WTC11 (cell line): ENCODE results near the gene NR1H3. TPM values are rescaled to one million over a fixed set of nuclear protein-coding genes. Genes with fewer than 3 reads are reported as not detected.

Experiments
- ATAC-seq: fragments of 200-7000 bp; cut with Tn5 transposase; 2 replicates; pipeline ENCODE4 v1.10.0; 2021; ENCODE audit warnings: mild to moderate bottlenecking, moderate library complexity
- CTCF ChIA-PET: fragments of 300-600 bp; sonication (Branson Sonifier 250); formaldehyde crosslinking; loops from one replicate; lab custom pipeline; 2021; ENCODE audit warnings: antibody characterized with exemption; lab: Charles Lee
- POLR2A ChIA-PET: fragments of 350-600 bp; sonication (Branson Sonifier 250); formaldehyde crosslinking; loops from one replicate; lab custom pipeline; 2021; ENCODE audit warnings: antibody characterized with exemption; lab: Charles Lee
- DNase-seq: peaks from one replicate; pipeline ENCODE4 v3.0.0; 2021; ENCODE audit warnings: low spot score
- H3K27ac Mint-ChIP-seq: 2 replicates; pipeline ENCODE4 v1.8.0; 2021; ENCODE audit warnings: mixed read lengths
- H3K27me3 Mint-ChIP-seq: 2 replicates; pipeline ENCODE4 v1.8.0; 2021; ENCODE audit warnings: low read depth, mild to moderate bottlenecking, moderate library complexity, mixed read lengths
- H3K36me3 Mint-ChIP-seq: 2 replicates; pipeline ENCODE4 v1.8.0; 2021; ENCODE audit warnings: mixed read lengths
- H3K4me1 Mint-ChIP-seq: 2 replicates; pipeline ENCODE4 v1.8.0; 2022; ENCODE audit warnings: mixed read lengths
- H3K4me3 Mint-ChIP-seq: 2 replicates; pipeline ENCODE4 v1.8.0; 2021; ENCODE audit warnings: mild to moderate bottlenecking, moderate library complexity, mixed read lengths
- H3K9me3 Mint-ChIP-seq: 2 replicates; pipeline ENCODE4 v1.8.0; 2021; ENCODE audit warnings: mixed read lengths
- CBFB ChIP-seq: sonication (generic); formaldehyde crosslinking; IDR thresholded peaks from 2 replicates; pipeline ENCODE4 v1.8.1; 2022; ENCODE audit warnings: mild to moderate bottlenecking, low read depth, missing genetic modification reagents
- CREM ChIP-seq: sonication (generic); formaldehyde crosslinking; IDR thresholded peaks from 2 replicates; pipeline ENCODE4 v1.8.1; 2022; ENCODE audit warnings: mild to moderate bottlenecking, missing genetic modification reagents, moderate library complexity
- FOXK1 ChIP-seq: sonication (generic); formaldehyde crosslinking; IDR thresholded peaks from 2 replicates; pipeline ENCODE4 v1.8.0; 2022; ENCODE audit warnings: mild to moderate bottlenecking, moderate library complexity, missing genetic modification reagents
- GABPB1 ChIP-seq: sonication (generic); formaldehyde crosslinking; IDR thresholded peaks from 2 replicates; pipeline ENCODE4 v1.8.1; 2023; ENCODE audit warnings: mild to moderate bottlenecking, missing genetic modification reagents
- OVOL2 ChIP-seq: fragments of 250-450 bp; sonication (Bioruptor Pico); IDR thresholded peaks from 2 replicates; pipeline ENCODE4 v1.9.0; 2021; ENCODE audit warnings: mild to moderate bottlenecking, borderline replicate concordance
- SMAD3 ChIP-seq: sonication (generic); formaldehyde crosslinking; IDR thresholded peaks from 2 replicates; pipeline ENCODE4 v1.8.0; 2022; ENCODE audit warnings: missing genetic modification reagents, mild to moderate bottlenecking, borderline replicate concordance
- SOX15 ChIP-seq: fragments of 250-450 bp; sonication (Bioruptor Pico); IDR thresholded peaks from 2 replicates; pipeline ENCODE4 v1.9.0; 2021; ENCODE audit warnings: mild to moderate bottlenecking
- ZBTB21 ChIP-seq: sonication (generic); formaldehyde crosslinking; IDR thresholded peaks from 2 replicates; pipeline ENCODE4 v1.8.1; 2023; ENCODE audit warnings: mild to moderate bottlenecking, missing genetic modification reagents, borderline replicate concordance
- total RNA-seq: library from RNA; stranded (reverse); gene quantifications from 3 replicates; pipeline ENCODE4 v1.2.3, GENCODE V29; 2021
- TF ChIP-seq, protein P1 (sequence below): sonication (generic); formaldehyde crosslinking; IDR thresholded peaks from 2 replicates; pipeline ENCODE4 v1.8.1; 2022; ENCODE audit warnings: missing genetic modification reagents, borderline replicate concordance
- TF ChIP-seq, protein P2 (sequence below): fragments of 250-450 bp; sonication (Bioruptor Pico); IDR thresholded peaks from 2 replicates; pipeline ENCODE4 v1.8.0; 2021; ENCODE audit warnings: mild to moderate bottlenecking
- TF ChIP-seq, protein P3 (sequence below): sonication (generic); formaldehyde crosslinking; IDR thresholded peaks from 2 replicates; pipeline ENCODE4 v1.8.1; 2022; ENCODE audit warnings: mild to moderate bottlenecking, moderate library complexity, missing genetic modification reagents
- TF ChIP-seq, protein P4 (sequence below): fragments of 250-450 bp; sonication (Bioruptor Pico); conservative IDR thresholded peaks from 2 replicates; pipeline ENCODE4 v1.9.0; 2021; ENCODE audit warnings: mild to moderate bottlenecking
- TF ChIP-seq, protein P5 (sequence below): sonication (generic); formaldehyde crosslinking; IDR thresholded peaks from 2 replicates; pipeline ENCODE4 v1.8.0; 2022; ENCODE audit warnings: missing genetic modification reagents
- TF ChIP-seq, protein P6 (sequence below): sonication (generic); formaldehyde crosslinking; IDR thresholded peaks from 2 replicates; pipeline ENCODE4 v1.8.0; 2022; ENCODE audit warnings: mild to moderate bottlenecking, missing genetic modification reagents
- TF ChIP-seq, protein P7 (sequence below): sonication (generic); formaldehyde crosslinking; IDR thresholded peaks from 2 replicates; pipeline ENCODE4 v1.8.1; 2023; ENCODE audit warnings: mild to moderate bottlenecking, moderate library complexity, missing genetic modification reagents
- TF ChIP-seq, protein P8 (sequence below): sonication (generic); formaldehyde crosslinking; IDR thresholded peaks from 2 replicates; pipeline ENCODE4 v1.8.1; 2023; ENCODE audit warnings: mild to moderate bottlenecking, missing genetic modification reagents
- TF ChIP-seq, protein P9 (sequence below): fragments of 250-450 bp; sonication (Bioruptor Pico); IDR thresholded peaks from 2 replicates; pipeline ENCODE4 v1.9.0; 2021; ENCODE audit warnings: moderate library complexity, mild to moderate bottlenecking, inconsistent platforms, borderline replicate concordance

The NR1H3 gene
- total RNA-seq, 1 experiment from 2014 or later, result 26.3 TPM

DNA sequence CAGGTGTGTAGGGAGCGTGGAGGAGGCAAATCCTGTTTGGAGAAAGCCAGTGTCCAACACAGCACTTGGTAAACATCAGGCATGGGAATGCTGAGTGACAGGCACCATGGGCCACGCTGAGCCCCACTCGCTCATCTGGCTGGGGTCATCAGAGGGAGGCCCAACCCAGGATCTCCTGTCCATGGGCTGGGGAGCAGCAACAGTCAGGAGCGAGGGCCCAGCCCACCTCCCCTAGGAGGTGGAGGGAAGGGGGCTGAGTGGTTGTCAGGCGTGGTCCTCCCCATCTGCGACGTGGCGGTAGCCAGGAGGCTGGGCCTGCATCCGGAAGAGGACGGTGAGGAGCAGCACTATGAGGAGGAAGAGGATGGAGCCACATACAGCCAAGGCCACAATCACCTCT, 17.9 kb upstream of the NR1H3 start (continued):
- no peak for TF ChIP-seq GABPB1
- TF ChIP-seq, all 79 proteins: peak for 0

DNA sequence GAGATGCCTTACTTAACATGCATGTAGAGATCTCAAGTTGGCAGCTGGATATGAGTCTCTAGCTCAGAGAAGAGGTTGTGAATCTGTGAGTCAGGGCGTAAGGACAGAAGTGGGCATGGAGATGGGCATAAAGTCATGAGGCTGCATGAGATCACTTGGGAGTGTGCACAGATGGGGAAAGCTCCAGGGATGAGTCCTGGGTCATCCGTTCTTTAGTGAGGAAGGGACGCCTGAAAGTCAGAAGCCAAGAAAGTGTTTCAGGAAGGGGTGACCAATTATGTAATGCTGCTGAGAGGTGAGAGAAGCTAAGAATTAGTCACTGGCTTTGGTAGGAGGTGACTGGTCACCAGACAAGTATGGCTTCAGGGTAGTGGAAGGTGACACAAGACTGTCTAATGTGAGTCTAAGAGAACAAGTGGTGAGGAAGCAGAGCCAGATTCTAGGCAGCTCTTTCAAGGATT, 15.9 kb upstream of the NR1H3 start:
- Mint-ChIP-seq H3K4me1 (no peaks in the 10 kb centered on the region; the same call in 1 of the 2 replicates), H3K27me3 (no peaks in the 10 kb centered on the region), H3K4me3 (no peak overlapping the region), H3K27ac (no peak overlapping the region), H3K36me3 (peaks cover 47% of the 10 kb centered on the region), H3K9me3 (no peaks in the 10 kb centered on the region)
- ATAC-seq (no peak), DNase-seq (no peak)
- CTCF ChIA-PET, result interaction anchor here (0.5 to 2.0 kb wide), 7 partner anchors 8 to 239 kb away, joined by 3 to 12 read pairs (median 4); partner anchors contain the start of gene NR1H3
- POLR2A ChIA-PET, result interaction anchor here (0.7 to 2.2 kb wide), 3 partner anchors 9 to 27 kb away, joined by 3 to 8 read pairs (median 5); partner anchors contain the start of genes DDB2 and NR1H3
- TF ChIP-seq, protein P1, sequence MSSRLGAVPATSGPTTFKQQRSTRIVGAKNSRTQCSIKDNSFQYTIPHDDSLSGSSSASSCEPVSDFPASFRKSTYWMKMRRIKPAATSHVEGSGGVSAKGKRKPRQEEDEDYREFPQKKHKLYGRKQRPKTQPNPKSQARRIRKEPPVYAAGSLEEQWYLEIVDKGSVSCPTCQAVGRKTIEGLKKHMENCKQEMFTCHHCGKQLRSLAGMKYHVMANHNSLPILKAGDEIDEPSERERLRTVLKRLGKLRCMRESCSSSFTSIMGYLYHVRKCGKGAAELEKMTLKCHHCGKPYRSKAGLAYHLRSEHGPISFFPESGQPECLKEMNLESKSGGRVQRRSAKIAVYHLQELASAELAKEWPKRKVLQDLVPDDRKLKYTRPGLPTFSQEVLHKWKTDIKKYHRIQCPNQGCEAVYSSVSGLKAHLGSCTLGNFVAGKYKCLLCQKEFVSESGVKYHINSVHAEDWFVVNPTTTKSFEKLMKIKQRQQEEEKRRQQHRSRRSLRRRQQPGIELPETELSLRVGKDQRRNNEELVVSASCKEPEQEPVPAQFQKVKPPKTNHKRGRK (CRISPR knock-in tag), result no peak
- TF ChIP-seq ZBTB21 (CRISPR knock-in tag) (no peak), FOXK1 (CRISPR knock-in tag) (no peak), SOX15 (CRISPR knock-in tag) (no peak), SMAD3 (CRISPR knock-in tag) (no peak), OVOL2 (no peak), CREM (CRISPR knock-in tag) (no peak), CBFB (CRISPR knock-in tag) (no peak)
- TF ChIP-seq, protein P2, sequence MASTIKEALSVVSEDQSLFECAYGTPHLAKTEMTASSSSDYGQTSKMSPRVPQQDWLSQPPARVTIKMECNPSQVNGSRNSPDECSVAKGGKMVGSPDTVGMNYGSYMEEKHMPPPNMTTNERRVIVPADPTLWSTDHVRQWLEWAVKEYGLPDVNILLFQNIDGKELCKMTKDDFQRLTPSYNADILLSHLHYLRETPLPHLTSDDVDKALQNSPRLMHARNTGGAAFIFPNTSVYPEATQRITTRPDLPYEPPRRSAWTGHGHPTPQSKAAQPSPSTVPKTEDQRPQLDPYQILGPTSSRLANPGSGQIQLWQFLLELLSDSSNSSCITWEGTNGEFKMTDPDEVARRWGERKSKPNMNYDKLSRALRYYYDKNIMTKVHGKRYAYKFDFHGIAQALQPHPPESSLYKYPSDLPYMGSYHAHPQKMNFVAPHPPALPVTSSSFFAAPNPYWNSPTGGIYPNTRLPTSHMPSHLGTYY (CRISPR knock-in tag), result no peak
- TF ChIP-seq, protein P3, sequence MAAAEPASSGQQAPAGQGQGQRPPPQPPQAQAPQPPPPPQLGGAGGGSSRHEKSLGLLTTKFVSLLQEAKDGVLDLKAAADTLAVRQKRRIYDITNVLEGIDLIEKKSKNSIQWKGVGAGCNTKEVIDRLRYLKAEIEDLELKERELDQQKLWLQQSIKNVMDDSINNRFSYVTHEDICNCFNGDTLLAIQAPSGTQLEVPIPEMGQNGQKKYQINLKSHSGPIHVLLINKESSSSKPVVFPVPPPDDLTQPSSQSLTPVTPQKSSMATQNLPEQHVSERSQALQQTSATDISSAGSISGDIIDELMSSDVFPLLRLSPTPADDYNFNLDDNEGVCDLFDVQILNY (CRISPR knock-in tag), result no peak
- TF ChIP-seq, protein P4, sequence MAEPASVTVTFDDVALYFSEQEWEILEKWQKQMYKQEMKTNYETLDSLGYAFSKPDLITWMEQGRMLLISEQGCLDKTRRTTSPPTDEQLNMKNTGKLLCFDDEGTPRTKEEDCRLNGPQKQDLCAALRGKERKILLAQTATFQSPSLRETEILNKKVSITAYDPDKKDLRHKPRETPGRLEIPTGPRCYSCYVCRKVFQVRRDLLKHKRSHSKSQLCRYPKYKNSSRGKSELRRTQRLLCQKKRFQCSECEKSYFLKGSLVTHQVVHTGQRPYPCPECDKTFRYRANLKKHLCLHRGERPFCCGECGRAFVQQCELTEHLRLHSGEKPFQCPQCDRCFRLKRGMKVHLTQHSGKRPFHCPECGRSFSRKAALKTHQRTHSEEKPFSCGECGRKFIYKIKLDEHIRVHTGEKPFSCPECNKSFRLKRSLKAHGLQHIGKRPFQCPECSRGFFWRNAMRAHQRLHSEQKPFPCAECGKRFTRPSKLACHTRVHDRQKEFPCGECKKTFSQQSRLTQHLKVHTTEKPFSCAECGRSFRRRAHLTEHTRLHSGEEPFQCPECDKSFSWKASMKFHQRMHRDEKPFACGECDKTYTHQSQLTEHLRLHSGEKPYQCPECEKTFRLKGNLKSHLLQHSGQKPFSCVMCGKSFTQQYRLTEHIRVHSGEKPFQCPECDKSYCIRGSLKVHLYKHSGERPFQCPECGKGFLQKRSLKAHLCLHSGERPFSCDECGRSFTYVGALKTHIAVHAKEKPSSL (CRISPR knock-in tag), result no peak
- TF ChIP-seq, protein P5, sequence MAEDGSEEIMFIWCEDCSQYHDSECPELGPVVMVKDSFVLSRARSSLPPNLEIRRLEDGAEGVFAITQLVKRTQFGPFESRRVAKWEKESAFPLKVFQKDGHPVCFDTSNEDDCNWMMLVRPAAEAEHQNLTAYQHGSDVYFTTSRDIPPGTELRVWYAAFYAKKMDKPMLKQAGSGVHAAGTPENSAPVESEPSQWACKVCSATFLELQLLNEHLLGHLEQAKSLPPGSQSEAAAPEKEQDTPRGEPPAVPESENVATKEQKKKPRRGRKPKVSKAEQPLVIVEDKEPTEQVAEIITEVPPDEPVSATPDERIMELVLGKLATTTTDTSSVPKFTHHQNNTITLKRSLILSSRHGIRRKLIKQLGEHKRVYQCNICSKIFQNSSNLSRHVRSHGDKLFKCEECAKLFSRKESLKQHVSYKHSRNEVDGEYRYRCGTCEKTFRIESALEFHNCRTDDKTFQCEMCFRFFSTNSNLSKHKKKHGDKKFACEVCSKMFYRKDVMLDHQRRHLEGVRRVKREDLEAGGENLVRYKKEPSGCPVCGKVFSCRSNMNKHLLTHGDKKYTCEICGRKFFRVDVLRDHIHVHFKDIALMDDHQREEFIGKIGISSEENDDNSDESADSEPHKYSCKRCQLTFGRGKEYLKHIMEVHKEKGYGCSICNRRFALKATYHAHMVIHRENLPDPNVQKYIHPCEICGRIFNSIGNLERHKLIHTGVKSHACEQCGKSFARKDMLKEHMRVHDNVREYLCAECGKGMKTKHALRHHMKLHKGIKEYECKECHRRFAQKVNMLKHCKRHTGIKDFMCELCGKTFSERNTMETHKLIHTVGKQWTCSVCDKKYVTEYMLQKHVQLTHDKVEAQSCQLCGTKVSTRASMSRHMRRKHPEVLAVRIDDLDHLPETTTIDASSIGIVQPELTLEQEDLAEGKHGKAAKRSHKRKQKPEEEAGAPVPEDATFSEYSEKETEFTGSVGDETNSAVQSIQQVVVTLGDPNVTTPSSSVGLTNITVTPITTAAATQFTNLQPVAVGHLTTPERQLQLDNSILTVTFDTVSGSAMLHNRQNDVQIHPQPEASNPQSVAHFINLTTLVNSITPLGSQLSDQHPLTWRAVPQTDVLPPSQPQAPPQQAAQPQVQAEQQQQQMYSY, result no peak
- TF ChIP-seq, protein P6, sequence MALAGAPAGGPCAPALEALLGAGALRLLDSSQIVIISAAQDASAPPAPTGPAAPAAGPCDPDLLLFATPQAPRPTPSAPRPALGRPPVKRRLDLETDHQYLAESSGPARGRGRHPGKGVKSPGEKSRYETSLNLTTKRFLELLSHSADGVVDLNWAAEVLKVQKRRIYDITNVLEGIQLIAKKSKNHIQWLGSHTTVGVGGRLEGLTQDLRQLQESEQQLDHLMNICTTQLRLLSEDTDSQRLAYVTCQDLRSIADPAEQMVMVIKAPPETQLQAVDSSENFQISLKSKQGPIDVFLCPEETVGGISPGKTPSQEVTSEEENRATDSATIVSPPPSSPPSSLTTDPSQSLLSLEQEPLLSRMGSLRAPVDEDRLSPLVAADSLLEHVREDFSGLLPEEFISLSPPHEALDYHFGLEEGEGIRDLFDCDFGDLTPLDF (CRISPR knock-in tag), result no peak
- TF ChIP-seq, protein P7, sequence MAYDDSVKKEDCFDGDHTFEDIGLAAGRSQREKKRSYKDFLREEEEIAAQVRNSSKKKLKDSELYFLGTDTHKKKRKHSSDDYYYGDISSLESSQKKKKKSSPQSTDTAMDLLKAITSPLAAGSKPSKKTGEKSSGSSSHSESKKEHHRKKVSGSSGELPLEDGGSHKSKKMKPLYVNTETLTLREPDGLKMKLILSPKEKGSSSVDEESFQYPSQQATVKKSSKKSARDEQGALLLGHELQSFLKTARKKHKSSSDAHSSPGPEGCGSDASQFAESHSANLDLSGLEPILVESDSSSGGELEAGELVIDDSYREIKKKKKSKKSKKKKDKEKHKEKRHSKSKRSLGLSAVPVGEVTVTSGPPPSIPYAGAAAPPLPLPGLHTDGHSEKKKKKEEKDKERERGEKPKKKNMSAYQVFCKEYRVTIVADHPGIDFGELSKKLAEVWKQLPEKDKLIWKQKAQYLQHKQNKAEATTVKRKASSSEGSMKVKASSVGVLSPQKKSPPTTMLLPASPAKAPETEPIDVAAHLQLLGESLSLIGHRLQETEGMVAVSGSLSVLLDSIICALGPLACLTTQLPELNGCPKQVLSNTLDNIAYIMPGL (CRISPR knock-in tag), result no peak
- TF ChIP-seq, protein P8, sequence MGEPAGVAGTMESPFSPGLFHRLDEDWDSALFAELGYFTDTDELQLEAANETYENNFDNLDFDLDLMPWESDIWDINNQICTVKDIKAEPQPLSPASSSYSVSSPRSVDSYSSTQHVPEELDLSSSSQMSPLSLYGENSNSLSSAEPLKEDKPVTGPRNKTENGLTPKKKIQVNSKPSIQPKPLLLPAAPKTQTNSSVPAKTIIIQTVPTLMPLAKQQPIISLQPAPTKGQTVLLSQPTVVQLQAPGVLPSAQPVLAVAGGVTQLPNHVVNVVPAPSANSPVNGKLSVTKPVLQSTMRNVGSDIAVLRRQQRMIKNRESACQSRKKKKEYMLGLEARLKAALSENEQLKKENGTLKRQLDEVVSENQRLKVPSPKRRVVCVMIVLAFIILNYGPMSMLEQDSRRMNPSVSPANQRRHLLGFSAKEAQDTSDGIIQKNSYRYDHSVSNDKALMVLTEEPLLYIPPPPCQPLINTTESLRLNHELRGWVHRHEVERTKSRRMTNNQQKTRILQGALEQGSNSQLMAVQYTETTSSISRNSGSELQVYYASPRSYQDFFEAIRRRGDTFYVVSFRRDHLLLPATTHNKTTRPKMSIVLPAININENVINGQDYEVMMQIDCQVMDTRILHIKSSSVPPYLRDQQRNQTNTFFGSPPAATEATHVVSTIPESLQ, result no peak
- TF ChIP-seq, protein P9, sequence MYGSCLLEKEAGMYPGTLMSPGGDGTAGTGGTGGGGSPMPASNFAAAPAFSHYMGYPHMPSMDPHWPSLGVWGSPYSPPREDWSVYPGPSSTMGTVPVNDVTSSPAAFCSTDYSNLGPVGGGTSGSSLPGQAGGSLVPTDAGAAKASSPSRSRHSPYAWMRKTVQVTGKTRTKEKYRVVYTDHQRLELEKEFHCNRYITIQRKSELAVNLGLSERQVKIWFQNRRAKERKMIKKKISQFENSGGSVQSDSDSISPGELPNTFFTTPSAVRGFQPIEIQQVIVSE (CRISPR knock-in tag), result no peak
